Ecto neural progenitor cell (in vitro differentiated cells): Measurements from ENCODE around the gene ACOT4.
"Not testable (repeated sequence)": the region's sequence is repeated elsewhere in the genome, so short reads cannot be mapped to it uniquely, and the experiment has no call there.

Source experiments
- DNase-seq: peaks from one replicate; pipeline ENCODE4 v3.0.0-alpha.2; 2018; ENCODE audit warnings: low spot score

The ACOT4 gene

DNA sequence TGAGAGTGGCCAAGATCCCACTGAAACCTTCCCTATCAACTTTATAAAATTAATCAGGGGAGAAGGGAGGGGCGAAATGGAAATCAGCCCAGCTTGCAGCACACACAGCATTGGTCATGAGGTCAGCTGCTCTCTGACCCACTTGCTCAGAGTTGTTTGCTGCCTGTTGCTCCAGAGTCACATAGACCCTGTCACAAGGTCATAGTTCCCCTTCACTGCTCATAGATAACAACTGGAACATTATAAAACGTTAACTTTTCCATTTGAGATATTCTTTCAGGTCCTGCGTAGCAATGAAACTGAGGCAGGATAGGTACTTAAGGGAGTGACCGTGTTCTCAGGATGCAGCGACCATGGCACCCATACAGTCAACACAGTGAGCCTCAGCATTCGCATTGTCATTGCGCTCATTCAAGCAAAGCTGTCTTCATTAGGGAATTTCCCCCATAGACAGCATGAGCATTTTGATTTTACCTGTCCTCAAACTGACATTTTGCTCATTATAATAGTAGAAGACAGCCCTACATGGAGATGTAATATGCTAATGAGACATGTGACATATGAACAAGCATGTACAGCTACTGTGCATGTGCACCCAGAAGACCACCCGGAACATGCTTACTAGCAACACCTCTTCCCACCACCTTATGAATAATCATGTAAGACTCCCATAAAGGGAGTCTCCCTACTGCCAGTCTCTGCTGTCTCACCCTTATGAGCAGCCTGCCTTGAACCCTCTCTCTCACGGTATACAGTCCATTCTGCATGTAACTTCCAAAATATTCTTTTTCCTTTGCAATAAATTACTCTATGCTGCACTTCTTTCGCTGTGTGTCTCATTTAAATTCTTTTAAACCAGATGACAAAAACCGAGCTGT is 9.3 kb upstream of the ACOT4 start:
- DNase-seq: not testable (repeated sequence)

GRCh38 chr14:73588695-73589094 is 3.0 kb upstream of the ACOT4 start:
- DNase-seq: no peak

- no peak for DNase-seq
These were observed 2.6 kb upstream of the ACOT4 start for GRCh38 chr14:73589116-73589515.

GRCh38 chr14:73590673-73591004 is 1.0 kb upstream of the ACOT4 start:
- not testable (repeated sequence) for DNase-seq

DNA sequence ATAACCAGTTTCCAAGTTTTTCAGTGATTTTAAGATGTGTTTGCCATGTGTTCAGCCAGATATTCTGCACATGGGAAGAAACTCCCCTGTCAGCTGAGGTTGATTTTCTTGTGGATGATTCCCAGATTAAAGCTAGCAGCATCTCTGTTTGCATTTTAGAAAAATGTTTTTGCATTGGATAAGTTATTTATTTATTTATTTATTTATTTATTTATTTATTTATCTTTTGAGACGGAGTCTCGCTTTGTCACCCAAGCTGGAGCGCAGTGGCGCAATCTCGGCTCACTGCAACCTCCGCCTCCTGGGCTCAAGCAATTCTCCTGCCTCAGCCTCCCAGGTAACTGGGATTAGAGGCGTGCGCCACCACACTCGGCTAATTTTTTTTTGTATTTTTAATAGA is 2.8 kb downstream of the ACOT4 start:
- no peak for DNase-seq

GRCh38 chr14:73599499-73599898 is 7.8 kb downstream of the ACOT4 start:
- DNase-seq: no peak

GRCh38 chr14:73602994-73603393 is 11.3 kb downstream of the ACOT4 start:
- DNase-seq: no peak

DNA sequence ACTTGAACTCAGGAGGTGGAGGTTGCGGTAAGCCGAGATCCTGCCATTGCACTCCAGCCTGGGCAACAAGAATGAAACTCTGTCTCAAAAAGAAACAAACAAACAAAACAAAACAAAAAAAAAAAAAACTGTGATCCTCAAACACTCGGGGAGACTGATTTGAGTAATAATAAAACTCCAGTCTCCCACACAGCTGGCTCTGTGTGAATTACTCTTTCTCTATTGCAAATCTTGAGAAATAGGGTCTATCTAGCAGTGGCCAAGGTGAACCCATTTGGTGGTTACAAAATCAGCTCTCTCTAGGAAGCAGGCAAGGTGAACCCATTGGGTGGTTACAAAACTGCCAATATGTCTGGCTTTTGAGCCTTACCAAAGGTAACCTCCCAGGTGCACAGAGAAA is 14.6 kb downstream of the ACOT4 start:
- no peak for DNase-seq

DNA sequence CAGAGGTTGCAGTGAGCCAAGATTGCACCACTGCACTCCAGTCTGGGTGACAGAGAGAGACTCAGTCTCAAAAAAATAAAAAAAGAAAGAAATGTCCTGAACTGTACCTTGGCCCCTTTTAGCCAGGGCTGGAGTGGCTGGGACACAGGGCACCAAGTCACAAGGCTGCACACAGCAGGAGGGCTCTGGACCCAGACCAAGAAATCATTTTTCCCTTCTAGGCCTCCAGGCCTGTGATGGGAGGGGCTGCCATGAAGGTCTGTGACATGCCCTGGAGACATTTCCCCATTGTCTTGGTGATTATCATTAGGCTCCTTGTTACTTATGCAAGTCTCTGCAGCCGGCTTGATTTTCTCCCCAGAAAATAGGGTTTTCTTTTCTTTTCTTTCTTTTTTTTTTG is 15.6 kb downstream of the ACOT4 start:
- no peak for DNase-seq

GRCh38 chr14:73610687-73611086 is 19.0 kb downstream of the ACOT4 start:
- DNase-seq: no peak

DNA sequence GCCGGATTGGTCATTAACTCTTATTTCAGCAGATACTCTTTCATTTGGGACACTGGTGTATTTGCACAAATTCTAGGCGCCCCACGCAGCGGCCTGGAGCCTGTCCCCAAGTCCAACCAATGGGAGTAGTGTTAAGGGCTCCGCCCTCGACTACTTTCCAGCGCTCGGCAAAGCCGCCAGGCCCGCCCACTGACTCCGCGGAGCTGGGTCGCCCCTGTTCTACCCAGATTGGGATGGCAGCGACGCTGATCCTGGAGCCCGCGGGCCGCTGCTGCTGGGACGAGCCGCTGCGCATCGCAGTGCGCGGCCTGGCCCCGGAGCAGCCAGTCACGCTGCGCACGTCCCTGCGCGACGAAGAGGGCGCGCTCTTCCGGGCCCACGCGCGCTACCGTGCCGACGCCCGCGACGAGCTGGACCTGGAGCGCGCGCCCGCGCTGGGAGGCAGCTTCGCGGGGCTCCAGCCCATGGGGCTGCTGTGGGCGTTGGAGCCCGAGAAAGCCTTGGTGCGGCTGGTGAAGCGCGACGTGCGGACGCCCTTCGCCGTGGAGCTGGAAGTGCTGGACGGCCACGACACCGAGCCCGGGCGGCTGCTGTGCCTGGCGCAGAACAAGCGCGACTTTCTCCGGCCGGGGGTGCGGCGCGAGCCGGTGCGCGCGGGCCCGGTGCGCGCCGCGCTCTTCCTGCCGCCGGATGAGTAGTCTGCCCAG is 20.8 kb downstream of the ACOT4 start, which contains the start of gene ACOT6:
ACOT6 (plus strand) TSS at position 179 of the 707 bp plus-strand sequence; CDS start at position 234, 55 bp downstream.
- DNase-seq: peak; percentile 90

DNA sequence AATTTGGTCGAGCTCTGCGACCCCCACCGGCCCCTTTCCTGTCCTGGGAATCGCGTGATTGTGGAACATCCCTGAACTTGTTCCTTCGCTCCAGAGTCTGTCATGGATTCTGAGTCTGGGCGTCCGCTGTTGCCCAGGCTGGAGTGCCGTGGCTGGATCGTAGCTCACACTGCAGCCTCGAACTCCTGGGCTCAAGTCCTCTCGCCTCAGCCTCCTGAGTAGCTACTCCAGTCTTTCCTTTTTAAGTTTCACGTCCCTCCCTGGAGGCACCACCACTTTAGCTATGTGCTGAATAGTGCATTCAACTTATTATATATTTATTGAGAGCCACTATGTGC is 21.3 kb downstream of the ACOT4 start:
- DNase-seq: no peak

- DNase-seq: no peak
These were observed 21.8 kb downstream of the ACOT4 start for GRCh38 chr14:73613419-73613963.

DNA sequence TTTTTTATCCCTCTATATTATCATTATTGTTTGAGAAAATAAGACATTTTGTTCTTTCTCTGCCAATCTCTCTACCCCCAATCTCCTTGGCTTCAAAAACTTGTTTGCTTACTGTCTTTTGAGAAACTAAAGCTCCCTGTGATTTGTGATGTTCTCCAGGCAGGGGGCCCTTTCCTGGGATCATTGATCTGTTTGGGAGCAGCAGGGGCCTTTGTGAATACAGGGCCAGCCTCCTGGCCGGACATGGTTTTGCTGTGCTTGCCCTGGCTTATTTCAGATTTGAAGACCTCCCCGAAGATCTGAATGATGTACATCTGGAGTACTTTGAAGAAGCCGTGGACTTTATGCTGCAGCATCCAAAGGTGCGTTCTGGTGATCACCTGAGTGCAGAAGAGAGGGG is 25.2 kb downstream of the ACOT4 start:
- no peak for DNase-seq

DNA sequence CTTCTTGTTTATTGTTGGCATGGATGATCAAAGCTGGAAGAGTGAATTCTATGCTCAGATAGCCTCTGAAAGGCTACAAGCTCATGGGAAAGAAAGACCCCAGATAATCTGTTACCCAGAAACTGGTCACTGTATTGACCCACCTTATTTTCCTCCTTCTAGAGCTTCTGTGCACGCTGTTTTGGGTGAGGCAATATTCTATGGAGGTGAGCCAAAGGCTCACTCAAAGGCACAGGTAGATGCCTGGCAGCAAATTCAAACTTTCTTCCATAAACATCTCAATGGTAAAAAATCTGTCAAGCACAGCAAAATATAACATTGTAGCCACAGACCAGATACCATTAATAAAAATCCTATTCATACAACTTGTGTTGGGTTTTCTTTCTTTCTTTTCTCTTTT is 27.9 kb downstream of the ACOT4 start:
- DNase-seq: no peak

- no peak for DNase-seq
These were observed 28.6 kb downstream of the ACOT4 start for GRCh38 chr14:73620268-73620667.

DNA sequence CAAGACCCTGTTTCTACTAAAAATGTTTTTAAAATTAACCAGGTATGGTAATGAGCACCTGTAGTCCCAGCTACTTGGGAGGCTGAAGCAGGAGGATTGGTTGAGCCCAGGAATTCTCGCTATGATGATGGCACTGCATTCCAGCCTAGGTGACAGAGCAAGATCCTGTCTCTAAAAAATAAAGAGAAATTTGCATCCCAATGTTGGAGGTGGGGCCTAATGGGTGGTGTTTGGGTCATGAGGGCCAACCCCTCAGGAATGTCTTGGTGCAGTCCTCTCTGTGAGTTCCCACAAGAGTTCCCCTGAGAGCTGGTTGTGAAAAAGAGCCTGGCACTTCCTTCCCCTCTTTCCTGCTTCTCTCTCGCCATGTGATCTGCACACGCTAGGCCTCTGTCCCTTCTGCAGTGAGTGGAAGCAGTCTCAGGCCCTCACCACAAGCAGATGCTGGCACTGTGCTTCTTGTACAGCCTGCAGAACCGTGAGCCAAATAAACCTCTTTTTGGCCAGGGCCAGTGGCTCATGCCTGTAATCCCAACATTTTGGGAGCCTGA is 31.9 kb downstream of the ACOT4 start:
- no peak for DNase-seq

DNA sequence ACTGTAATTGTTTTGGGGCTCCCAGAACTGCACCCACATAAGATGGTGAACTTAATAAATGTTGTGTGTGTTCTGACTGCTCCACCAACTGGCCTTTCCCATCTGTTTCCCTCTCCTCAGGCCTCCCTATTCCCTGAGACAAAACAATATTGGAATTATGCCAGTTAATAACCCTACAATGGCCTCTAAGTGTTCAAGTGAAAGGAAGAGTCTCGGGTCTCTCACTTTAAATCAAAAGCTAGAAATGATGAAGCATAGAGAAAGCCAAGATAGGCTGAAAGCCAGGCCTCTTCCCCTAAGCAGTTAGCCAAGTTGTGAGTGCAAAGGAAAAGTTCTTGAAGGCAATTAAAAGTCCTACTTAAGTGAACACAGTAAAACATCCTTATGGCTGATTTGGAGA is 34.0 kb downstream of the ACOT4 start:
- no peak for DNase-seq

- DNase-seq: no peak
These were observed 35.5 kb downstream of the ACOT4 start for GRCh38 chr14:73627151-73627558.

DNA sequence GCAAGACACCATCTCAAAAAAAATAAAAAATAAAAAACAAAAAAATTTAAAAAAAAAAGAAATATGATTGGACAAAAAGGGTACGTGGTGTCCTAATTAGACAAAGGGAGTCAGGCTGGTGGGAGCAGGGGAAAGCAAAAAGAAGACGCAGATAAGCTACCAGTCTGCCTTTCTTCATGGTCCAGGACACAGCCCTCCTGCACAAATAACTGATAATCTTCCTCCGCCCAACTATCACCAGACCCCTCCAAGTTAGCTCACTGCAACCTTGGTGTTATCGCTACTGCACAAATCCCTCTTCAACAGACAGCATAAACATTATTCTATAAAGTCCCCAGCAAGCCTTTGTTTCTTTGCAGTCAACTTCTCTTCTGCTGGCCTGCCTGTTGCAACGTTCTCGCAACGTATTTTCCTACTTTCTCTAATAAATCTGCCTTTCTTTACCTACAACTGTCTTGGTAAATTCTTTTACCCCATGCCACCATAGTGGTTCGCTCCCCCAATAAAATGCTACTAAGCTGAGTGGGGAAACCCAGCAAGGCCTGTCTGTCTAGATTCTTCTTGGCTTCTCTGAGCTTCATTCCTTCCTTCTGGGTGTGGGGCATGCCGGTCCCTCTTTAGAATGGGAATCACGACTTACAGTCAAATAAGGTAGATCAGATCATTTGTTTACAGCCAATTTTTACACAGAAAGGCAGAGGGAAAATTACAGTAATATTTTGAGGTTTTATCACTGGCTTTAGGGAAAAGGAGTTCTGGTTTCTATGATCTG is 38.5 kb downstream of the ACOT4 start:
- no peak for DNase-seq

GRCh38 chr14:73633116-73634010 is 41.7 kb downstream of the ACOT4 start:
- DNase-seq: peak; percentile 69
